Measurements from ENCODE around the gene IL9R. TPM values are rescaled to one million over a fixed set of nuclear protein-coding genes. Genes with fewer than 3 reads are reported as not detected.

The IL9R gene
- total RNA-seq, 1 donor = 0.42 TPM

Other genes starting within 250 kb of the IL9R start
- gene VAMP7, start 116.4 kb upstream of the IL9R start, total RNA-seq = 48.6 TPM

Data from mononuclear cell (primary cell).